HEK293T (cell line): Measurements from ENCODE around the gene SMAP1.

Experiments
- ARNT ChIP-seq: fragments of 450-650 bp; IDR thresholded peaks from 2 replicates; pipeline ENCODE4 v1.6.1; 2017; ENCODE audit warnings: mild to moderate bottlenecking
- BHLHE40 ChIP-seq: fragments of 450-650 bp; IDR thresholded peaks from 2 replicates; pipeline ENCODE4 v1.6.1; 2016; ENCODE audit warnings: mild to moderate bottlenecking, moderate library complexity, borderline replicate concordance
- CTBP1 ChIP-seq: fragments of 450-650 bp; IDR thresholded peaks from 2 replicates; pipeline ENCODE4 v1.6.1; 2016; ENCODE audit warnings: borderline replicate concordance
- FOXK2 ChIP-seq: fragments of 450-650 bp; IDR thresholded peaks from 2 replicates; pipeline ENCODE4 v1.6.1; 2016; ENCODE audit warnings: mild to moderate bottlenecking
- FOXM1 ChIP-seq: fragments of 450-650 bp; IDR thresholded peaks from 2 replicates; pipeline ENCODE4 v1.6.1; 2017; ENCODE audit warnings: mild to moderate bottlenecking, borderline replicate concordance
- LEF1 ChIP-seq: fragments of 450-650 bp; IDR thresholded peaks from 2 replicates; pipeline ENCODE4 v1.6.1; 2017; ENCODE audit warnings: mild to moderate bottlenecking, borderline replicate concordance
- NFRKB ChIP-seq: fragments of 450-650 bp; IDR thresholded peaks from 2 replicates; pipeline ENCODE4 v1.6.1; 2016; ENCODE audit warnings: mild to moderate bottlenecking, moderate library complexity
- SP1 ChIP-seq: fragments of 450-650 bp; IDR thresholded peaks from 2 replicates; pipeline ENCODE4 v1.6.1; 2017
- SUZ12 ChIP-seq: fragments of 450-650 bp; IDR thresholded peaks from 2 replicates; pipeline ENCODE4 v1.6.1; 2016; ENCODE audit warnings: mild to moderate bottlenecking
- ZNF384 ChIP-seq: fragments of 450-650 bp; IDR thresholded peaks from 2 replicates; pipeline ENCODE4 v1.6.1; 2016

DNA sequence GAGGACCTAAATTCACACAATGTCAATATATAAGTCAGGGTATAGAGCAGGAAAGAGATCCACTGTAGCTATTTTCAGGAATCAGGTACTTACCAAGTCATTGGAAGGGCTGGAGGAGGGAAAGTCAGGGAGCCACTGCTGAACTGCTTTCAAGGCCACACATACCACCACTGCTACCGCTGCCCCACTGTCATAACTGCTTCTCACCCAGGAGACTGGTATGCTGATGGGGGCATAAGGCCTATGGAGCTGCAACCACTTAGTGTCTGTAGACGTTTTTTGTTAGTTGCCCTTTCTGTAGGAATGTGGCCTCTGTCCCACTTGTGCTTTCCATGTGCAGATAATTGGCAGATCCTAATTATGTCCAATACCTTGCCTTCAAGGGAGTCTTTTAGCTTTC is 5.4 kb downstream of the SMAP1 start:
- TF ChIP-seq LEF1 (no peak), BHLHE40 (no peak), FOXM1 (no peak), FOXK2 (no peak), ARNT (no peak), CTBP1 (no peak), NFRKB (no peak), SUZ12 (no peak), SP1 (no peak), ZNF384 (no peak)
